ENCODE measurements around the gene ZNF580. TPM values are rescaled to one million over a fixed set of nuclear protein-coding genes. Genes with fewer than 3 reads are reported as not detected.

Gene ZNF580
- total and polyA plus RNA-seq, 2 of the 13 experiments (the other 11 are each of a cell fraction or from before 2014, with no cell fraction given), result 4.4 to 6.0 TPM

GRCh38 chr19:55653651-55654322 is 13.0 kb downstream of the ZNF580 start (continued):
- no peak for TF ChIP-seq TRIM22 (IDR thresholded peaks at IDR 0.05)
- 0 out of 2 replicates have a peak, but pooled peaks have one; percentile 38 for TF ChIP-seq ZBTB3 (CRISPR knock-in tag; IDR thresholded peaks at IDR 0.05; ENCODE audit: borderline replicate concordance, low read depth)
- TF ChIP-seq CEBPZ (IDR thresholded peaks at IDR 0.05; ENCODE audit: low read length), result no peak
- peak; percentile 28; the same call in 1 of the 2 replicates for TF ChIP-seq CEBPG (CRISPR knock-in tag; IDR thresholded peaks at IDR 0.05)
- TF ChIP-seq ZNF329 (CRISPR knock-in tag; IDR thresholded peaks at IDR 0.05; ENCODE audit: low read depth), result no peak
- no peak for TF ChIP-seq ZNF746 (CRISPR knock-in tag; IDR thresholded peaks at IDR 0.05)
- TF ChIP-seq KAT7 (CRISPR knock-in tag; IDR thresholded peaks at IDR 0.05; ENCODE audit: borderline replicate concordance), result peak; percentile 86; the same call in 1 of the 2 replicates
- peak; percentile 91 for TF ChIP-seq THAP11 (CRISPR knock-in tag; IDR thresholded peaks at IDR 0.05)
- TF ChIP-seq ARID4A (CRISPR knock-in tag; IDR thresholded peaks at IDR 0.05; ENCODE audit: borderline replicate concordance), result peak; percentile 94
- peak; percentile 48; the same call in 1 of the 2 replicates for TF ChIP-seq ZNF142 (CRISPR knock-in tag; IDR thresholded peaks at IDR 0.05)
- TF ChIP-seq ZMYM4 (CRISPR knock-in tag; IDR thresholded peaks at IDR 0.05), result peak; percentile 95
- TF ChIP-seq AHR (CRISPR knock-in tag; IDR thresholded peaks at IDR 0.05), result 0 out of 2 replicates have a peak, but pooled peaks have one; percentile 27
- TF ChIP-seq RARA (CRISPR knock-in tag; IDR thresholded peaks at IDR 0.05), result peak; percentile 48
- TF ChIP-seq SP1 (IDR thresholded peaks at IDR 0.05), result no peak
- TF ChIP-seq SP1 (CRISPR knock-in tag; IDR thresholded peaks at IDR 0.05), result peak; percentile 72
